Peyer's patch (tissue), 4 donors: ENCODE results near the gene MYH10. TPM values are rescaled to one million over a fixed set of nuclear protein-coding genes. Genes with fewer than 3 reads are reported as not detected.

Experiments used
- DNase-seq, 3 donors: peaks; one replicate each; pipeline ENCODE4 v3.0.0-alpha.2; 2017 to 2019
- H3K27ac ChIP-seq, 4 donors: fragments of 200-600 bp; sonication (generic); one replicate each; pipeline ENCODE4 v1.5.1; 2016 to 2019
- H3K27me3 ChIP-seq, 2 donors: fragments of 200-600 bp; sonication (generic); one replicate each; pipeline ENCODE4 v1.5.1; 2019
- H3K36me3 ChIP-seq, 3 donors: fragments of 200-600 bp; sonication (generic); one replicate each; pipeline ENCODE4 v1.5.1; 2016 to 2019
- H3K4me1 ChIP-seq, 4 donors: fragments of 200-600 bp; sonication (generic); one replicate each; pipeline ENCODE4 v1.5.1; 2016 to 2019
- H3K4me3 ChIP-seq, 4 donors: fragments of 200-600 bp; sonication (generic); 1 replicate in 3 of 4; 2 replicates in 1 of 4; pipeline ENCODE4 v1.5.1; 2016 to 2019; ENCODE audit warnings: mild to moderate bottlenecking in 1 of 4
- H3K9me3 ChIP-seq, 4 donors: fragments of 200-600 bp; sonication (generic); one replicate each; pipeline ENCODE4 v1.5.1; 2016 to 2019; ENCODE audit warnings: mild to moderate bottlenecking in 1 of 4
- POLR2A ChIP-seq, 2 donors: fragments of 450-650 bp; IDR thresholded peaks; one replicate each; pipeline ENCODE4 v1.5.1; 2017; ENCODE audit warnings: antibody characterized with exemption in 2 of 2, mild to moderate bottlenecking in 2 of 2, moderate library complexity in 2 of 2
- total RNA-seq, 4 donors: library from RNA; depleted of rRNA; stranded (reverse); fragments of >200 nt; gene quantifications; one replicate each; pipeline ENCODE4 v1.1.0, GENCODE V29; 2016
- TF ChIP-seq, protein P1 (sequence below), 6 experiments: fragments of 450-650 bp in 4 of 6; fragments of 200-600 bp in 2 of 6; sonication (generic) in 1 of 6; IDR thresholded peaks; one replicate each; pipeline ENCODE4 v1.5.1; 2017 to 2019; ENCODE audit warnings: antibody characterized with exemption in 6 of 6, mild to moderate bottlenecking in 3 of 6, moderate library complexity in 1 of 6

Gene MYH10
- total RNA-seq, 4 donors from 2014 or later = 1.2 to 10.7 (median 3.6) TPM

DNA sequence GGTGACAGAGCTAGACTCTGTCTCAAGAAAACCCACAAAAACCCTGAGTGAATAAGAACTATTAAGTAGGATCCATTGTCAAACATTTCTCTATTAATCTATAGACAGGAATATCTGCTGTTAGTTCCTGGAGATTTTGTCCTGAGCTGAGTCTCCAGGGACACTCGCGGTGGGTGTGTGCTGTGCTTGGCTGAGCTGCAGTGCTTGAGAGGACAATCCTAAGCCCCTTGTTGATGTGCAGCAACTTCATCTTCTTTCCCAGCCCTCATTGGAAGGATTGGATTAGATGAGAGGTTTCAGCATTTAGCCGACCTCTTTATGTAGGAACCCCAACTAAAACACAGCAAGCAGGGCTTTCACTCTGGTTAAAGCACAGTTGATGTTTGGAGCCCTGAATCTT is 161.5 kb downstream of the MYH10 start:
- Histone ChIP-seq H3K4me3 (no peak overlapping the region), H3K4me1 (peaks cover 0 to 11% (median 0%) of the 10 kb centered on the region in 4 donors), H3K9me3 (no peaks in the 10 kb centered on the region), H3K27me3 (no peaks in the 10 kb centered on the region), H3K27ac (no peak overlapping the region), H3K36me3 (peaks cover 0 to 70% (median 0%) of the 10 kb centered on the region in 3 donors)
- no peak for DNase-seq
- no peak for TF ChIP-seq POLR2A (IDR thresholded peaks at IDR 0.05)
- TF ChIP-seq, protein P1, sequence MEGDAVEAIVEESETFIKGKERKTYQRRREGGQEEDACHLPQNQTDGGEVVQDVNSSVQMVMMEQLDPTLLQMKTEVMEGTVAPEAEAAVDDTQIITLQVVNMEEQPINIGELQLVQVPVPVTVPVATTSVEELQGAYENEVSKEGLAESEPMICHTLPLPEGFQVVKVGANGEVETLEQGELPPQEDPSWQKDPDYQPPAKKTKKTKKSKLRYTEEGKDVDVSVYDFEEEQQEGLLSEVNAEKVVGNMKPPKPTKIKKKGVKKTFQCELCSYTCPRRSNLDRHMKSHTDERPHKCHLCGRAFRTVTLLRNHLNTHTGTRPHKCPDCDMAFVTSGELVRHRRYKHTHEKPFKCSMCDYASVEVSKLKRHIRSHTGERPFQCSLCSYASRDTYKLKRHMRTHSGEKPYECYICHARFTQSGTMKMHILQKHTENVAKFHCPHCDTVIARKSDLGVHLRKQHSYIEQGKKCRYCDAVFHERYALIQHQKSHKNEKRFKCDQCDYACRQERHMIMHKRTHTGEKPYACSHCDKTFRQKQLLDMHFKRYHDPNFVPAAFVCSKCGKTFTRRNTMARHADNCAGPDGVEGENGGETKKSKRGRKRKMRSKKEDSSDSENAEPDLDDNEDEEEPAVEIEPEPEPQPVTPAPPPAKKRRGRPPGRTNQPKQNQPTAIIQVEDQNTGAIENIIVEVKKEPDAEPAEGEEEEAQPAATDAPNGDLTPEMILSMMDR (IDR thresholded peaks at IDR 0.05) = no peak

DNA sequence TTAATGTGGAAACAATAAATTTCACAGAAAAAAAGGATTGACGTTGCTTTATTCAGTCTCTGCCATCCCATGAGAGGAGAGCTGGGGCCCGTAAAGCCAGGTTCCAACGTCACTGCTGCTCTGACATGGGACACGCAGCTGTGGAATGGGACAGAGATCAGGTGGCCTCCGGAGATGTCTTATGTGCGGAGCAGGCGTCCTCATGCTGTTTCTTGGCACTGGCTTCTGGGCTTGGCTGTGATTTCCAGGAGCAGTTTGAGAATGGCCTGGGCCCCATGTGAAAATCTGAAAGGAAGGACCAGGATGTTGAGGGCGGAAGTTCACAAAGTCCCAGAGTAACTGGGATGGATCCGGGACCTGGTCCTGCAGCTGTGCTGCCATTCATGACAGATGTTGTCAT is 162.4 kb downstream of the MYH10 start:
- Histone ChIP-seq H3K27me3 (no peaks in the 10 kb centered on the region), H3K36me3 (peaks cover 0 to 69% (median 0%) of the 10 kb centered on the region in 3 donors), H3K9me3 (no peaks in the 10 kb centered on the region), H3K27ac (no peak overlapping the region), H3K4me1 (peaks cover 0 to 11% (median 0%) of the 10 kb centered on the region in 4 donors), H3K4me3 (no peak overlapping the region)
- peak in 1 of 3 donors; percentile 34 for DNase-seq
- TF ChIP-seq POLR2A (IDR thresholded peaks at IDR 0.05) = no peak
- TF ChIP-seq, protein P1 (IDR thresholded peaks at IDR 0.05) = no peak

DNA sequence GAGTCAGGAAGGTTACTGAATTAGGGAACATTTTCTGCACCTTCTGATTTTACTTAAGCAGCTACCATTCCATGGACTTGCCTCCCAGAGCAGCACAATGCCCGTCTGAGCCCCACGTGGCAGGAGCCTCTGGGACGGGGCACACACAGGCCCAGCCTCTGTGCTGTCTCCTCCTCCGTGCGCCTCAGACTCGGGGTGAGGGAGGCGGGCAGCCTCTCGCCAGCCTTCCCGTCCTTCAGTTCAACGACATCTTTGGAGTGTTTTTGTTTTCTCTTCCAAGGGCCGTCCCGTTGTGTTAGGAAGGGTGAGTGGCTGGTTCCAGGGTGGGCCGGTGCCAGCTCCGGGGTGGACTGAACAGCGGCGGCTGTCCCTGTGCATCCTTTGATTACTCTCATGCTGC is 163.0 kb downstream of the MYH10 start:
- H3K27ac ChIP-seq = no peak overlapping the region
- no peaks in the 10 kb centered on the region for H3K9me3 ChIP-seq
- TF ChIP-seq POLR2A (IDR thresholded peaks at IDR 0.05) = no peak
- TF ChIP-seq, protein P1 (IDR thresholded peaks at IDR 0.05) = no peak
- H3K4me3 ChIP-seq = no peak overlapping the region
- H3K4me1 ChIP-seq = peaks cover 0 to 11% (median 0%) of the 10 kb centered on the region in 4 donors
- H3K27me3 ChIP-seq = no peaks in the 10 kb centered on the region
- H3K36me3 ChIP-seq = peaks cover 0 to 70% (median 0%) of the 10 kb centered on the region in 3 donors
- peak in 1 of 3 donors; percentile 25 for DNase-seq

DNA sequence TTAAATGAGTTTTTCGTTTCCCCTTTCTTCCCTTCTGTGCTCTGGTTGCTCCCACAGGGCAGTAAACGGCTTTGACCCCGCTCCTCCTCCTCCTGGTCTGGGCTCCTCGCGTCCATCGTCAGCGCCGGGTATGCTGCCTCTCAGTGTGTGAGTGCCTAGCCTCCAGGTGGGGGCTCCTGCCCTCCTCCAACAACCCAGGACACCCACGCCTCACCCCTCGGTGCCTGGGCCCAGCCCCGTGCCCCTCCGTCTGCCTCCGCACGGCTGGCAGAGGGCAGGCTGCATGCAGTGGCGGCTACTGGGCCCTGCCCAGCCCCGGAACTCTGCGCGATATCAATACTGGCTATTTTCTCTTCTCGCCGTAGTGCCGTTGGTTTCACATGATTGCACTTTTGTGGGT is 163.7 kb downstream of the MYH10 start:
- Histone ChIP-seq H3K27me3 (no peaks in the 10 kb centered on the region), H3K27ac (no peak overlapping the region), H3K4me3 (no peak overlapping the region), H3K4me1 (peaks cover 0 to 11% (median 0%) of the 10 kb centered on the region in 4 donors), H3K36me3 (peaks cover 0 to 71% (median 0%) of the 10 kb centered on the region in 3 donors), H3K9me3 (no peaks in the 10 kb centered on the region)
- no peak for DNase-seq
- TF ChIP-seq, protein P1 (IDR thresholded peaks at IDR 0.05) = no peak
- no peak for TF ChIP-seq POLR2A (IDR thresholded peaks at IDR 0.05)

DNA sequence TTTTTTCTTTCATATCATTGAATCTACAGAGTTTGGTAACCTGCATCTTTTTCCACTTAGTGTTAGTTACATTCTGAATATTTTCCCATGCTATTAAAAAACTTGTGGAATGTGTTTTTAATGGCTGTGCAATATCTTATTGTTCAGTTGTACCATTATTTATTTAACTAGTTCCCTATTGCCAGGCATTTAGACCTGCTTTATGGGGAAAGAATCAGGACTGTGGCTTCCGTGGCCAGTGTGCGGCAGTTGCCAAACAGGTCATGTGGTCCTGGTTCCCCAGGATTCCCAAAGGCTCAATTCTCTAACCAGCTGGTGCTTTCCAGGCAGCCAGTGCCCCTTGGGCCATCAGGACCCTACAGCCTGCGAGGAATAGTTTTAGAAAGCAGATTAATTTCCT is 164.1 kb downstream of the MYH10 start:
- H3K27me3 ChIP-seq = no peaks in the 10 kb centered on the region
- H3K9me3 ChIP-seq = no peaks in the 10 kb centered on the region
- peaks cover 0 to 11% (median 0%) of the 10 kb centered on the region in 4 donors for H3K4me1 ChIP-seq
- no peak overlapping the region for H3K4me3 ChIP-seq
- H3K27ac ChIP-seq = no peak overlapping the region
- peaks cover 0 to 69% (median 0%) of the 10 kb centered on the region in 3 donors for H3K36me3 ChIP-seq
- TF ChIP-seq, protein P1 (IDR thresholded peaks at IDR 0.05) = no peak
- no peak for TF ChIP-seq POLR2A (IDR thresholded peaks at IDR 0.05)
- DNase-seq = no peak

DNA sequence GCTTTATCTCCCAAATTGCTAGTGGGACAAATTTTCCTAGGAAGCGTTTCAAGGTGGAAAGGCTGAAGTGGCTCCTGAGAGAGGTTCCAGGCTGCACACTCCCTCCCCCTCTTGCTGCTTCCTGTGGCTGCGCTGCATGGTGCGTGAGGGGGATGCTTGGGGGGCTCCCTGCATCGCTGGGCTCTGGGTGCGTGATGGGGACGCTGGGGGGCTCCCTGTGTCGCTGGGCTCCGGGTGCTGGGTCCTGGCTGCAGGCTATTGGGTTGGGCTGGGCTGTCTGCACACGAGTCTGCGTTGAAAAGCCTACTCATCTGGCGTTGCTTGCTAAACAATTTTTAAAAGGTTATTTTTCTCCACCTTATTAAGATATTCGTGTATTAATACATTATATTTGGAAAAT is 164.8 kb downstream of the MYH10 start:
- Histone ChIP-seq H3K36me3 (peaks cover 0 to 69% (median 0%) of the 10 kb centered on the region in 3 donors), H3K4me3 (no peak overlapping the region), H3K27ac (no peak overlapping the region)

More for the DNA sequence above, 164.8 kb downstream of the MYH10 start:
- TF ChIP-seq POLR2A (IDR thresholded peaks at IDR 0.05) = no peak
- TF ChIP-seq, protein P1 (IDR thresholded peaks at IDR 0.05) = no peak
- no peak for DNase-seq
- Histone ChIP-seq H3K27me3 (no peaks in the 10 kb centered on the region), H3K4me1 (peaks cover 0 to 11% (median 0%) of the 10 kb centered on the region in 4 donors), H3K9me3 (no peaks in the 10 kb centered on the region)
